ENCODE data around the gene NRAP. TPM values are rescaled to one million over a fixed set of nuclear protein-coding genes. Genes with fewer than 3 reads are reported as not detected.

The NRAP gene
- total RNA-seq, 1 experiment from 2014 or later: not detected

DNA sequence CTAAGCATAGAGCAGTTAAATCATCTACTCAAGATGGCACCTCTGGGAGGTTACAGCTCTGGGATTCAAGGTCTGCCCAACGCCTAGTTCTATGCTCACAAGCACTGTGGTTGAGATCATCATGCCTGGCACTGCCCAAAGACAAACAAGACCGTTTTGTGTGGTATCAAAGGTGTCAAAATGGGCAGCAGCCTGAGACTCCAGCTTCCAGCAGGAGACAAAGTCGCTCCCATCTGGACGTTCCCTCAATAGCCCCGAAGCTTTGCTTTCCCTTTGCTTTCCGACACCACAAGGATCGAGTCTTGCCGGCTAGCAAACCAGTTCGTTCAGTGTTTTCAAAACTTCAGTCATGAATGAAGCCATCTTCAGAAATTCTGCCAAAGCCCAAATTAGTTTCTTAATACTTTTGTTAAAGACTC lies 105.9 kb downstream of the NRAP start:
- ChIA-PET CTCF (no interaction called here), POLR2A (no interaction called here)
- H3K4me3 ChIP-seq (ENCODE audit: low read depth in 2 of 2, low read length in 2 of 2): no peak overlapping the region
- no peaks in the 10 kb centered on the region for H3K9me3 ChIP-seq (ENCODE audit: control insufficient read depth, insufficient read depth, low read depth, low read length)
- TF ChIP-seq TCF7L2 (IDR thresholded peaks at IDR 0.05; ENCODE audit: low read depth, low read length) (no peak), POLR2AphosphoS5 (IDR thresholded peaks at IDR 0.05; ENCODE audit: low read depth, low read length) (no peak), SIN3A (IDR thresholded peaks at IDR 0.05; ENCODE audit: borderline replicate concordance, insufficient read depth, low read depth, low read length) (no peak)
- TF ChIP-seq, protein P1, sequence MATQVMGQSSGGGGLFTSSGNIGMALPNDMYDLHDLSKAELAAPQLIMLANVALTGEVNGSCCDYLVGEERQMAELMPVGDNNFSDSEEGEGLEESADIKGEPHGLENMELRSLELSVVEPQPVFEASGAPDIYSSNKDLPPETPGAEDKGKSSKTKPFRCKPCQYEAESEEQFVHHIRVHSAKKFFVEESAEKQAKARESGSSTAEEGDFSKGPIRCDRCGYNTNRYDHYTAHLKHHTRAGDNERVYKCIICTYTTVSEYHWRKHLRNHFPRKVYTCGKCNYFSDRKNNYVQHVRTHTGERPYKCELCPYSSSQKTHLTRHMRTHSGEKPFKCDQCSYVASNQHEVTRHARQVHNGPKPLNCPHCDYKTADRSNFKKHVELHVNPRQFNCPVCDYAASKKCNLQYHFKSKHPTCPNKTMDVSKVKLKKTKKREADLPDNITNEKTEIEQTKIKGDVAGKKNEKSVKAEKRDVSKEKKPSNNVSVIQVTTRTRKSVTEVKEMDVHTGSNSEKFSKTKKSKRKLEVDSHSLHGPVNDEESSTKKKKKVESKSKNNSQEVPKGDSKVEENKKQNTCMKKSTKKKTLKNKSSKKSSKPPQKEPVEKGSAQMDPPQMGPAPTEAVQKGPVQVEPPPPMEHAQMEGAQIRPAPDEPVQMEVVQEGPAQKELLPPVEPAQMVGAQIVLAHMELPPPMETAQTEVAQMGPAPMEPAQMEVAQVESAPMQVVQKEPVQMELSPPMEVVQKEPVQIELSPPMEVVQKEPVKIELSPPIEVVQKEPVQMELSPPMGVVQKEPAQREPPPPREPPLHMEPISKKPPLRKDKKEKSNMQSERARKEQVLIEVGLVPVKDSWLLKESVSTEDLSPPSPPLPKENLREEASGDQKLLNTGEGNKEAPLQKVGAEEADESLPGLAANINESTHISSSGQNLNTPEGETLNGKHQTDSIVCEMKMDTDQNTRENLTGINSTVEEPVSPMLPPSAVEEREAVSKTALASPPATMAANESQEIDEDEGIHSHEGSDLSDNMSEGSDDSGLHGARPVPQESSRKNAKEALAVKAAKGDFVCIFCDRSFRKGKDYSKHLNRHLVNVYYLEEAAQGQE (IDR thresholded peaks at IDR 0.05; ENCODE audit: insufficient read depth in 1 of 2, low read depth in 2 of 2, low read length in 1 of 2): no peak
- TF ChIP-seq, protein P2, sequence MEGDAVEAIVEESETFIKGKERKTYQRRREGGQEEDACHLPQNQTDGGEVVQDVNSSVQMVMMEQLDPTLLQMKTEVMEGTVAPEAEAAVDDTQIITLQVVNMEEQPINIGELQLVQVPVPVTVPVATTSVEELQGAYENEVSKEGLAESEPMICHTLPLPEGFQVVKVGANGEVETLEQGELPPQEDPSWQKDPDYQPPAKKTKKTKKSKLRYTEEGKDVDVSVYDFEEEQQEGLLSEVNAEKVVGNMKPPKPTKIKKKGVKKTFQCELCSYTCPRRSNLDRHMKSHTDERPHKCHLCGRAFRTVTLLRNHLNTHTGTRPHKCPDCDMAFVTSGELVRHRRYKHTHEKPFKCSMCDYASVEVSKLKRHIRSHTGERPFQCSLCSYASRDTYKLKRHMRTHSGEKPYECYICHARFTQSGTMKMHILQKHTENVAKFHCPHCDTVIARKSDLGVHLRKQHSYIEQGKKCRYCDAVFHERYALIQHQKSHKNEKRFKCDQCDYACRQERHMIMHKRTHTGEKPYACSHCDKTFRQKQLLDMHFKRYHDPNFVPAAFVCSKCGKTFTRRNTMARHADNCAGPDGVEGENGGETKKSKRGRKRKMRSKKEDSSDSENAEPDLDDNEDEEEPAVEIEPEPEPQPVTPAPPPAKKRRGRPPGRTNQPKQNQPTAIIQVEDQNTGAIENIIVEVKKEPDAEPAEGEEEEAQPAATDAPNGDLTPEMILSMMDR (IDR thresholded peaks at IDR 0.05): no peak
- ATAC-seq (no peak), DNase-seq (ENCODE audit: low read depth, low spot score) (no peak)
- H3K27ac ChIP-seq (ENCODE audit: low read length): no peak overlapping the region
- no peaks in the 10 kb centered on the region for H3K36me3 ChIP-seq (ENCODE audit: control insufficient read depth, insufficient read depth, low read length)
- peaks cover 9% of the 10 kb centered on the region; the same call in 1 of the 2 replicates for H3K27me3 ChIP-seq (ENCODE audit: control insufficient read depth, insufficient read depth, low read length)
- intact Hi-C loops (cut with micrococcal nuclease; ENCODE audit: unreplicated experiment): no loop called here
- in situ Hi-C loops (cut with HindIII; ENCODE audit: low pct_unique_long_range_greater_than_20kb, low sequenced_read_pairs): no loop called here
- no TSS peak for BruUV-seq (replicated peaks)
- H3K4me1 ChIP-seq (ENCODE audit: control insufficient read depth, insufficient read depth, low read length): no peaks in the 10 kb centered on the region

DNA sequence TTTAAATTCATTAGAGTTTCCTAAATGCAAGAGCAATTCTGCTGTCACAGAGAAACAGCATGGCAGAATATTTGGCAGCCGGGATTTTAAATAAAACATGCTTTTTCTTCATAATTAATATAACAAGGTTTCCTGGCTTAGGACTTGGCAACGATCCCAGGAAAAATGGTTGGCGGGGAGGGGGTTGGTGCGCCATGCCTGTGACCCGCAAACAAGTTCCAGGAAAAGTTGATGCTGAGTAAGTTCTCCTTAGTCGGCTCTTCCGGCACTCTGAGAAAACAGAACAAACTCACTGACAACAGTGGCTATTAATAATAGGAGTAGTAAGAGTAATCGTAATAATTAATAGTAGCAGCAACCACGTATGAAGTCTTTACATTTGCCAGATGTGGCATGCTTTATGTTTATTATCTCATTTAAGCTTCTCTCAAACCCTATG lies 106.4 kb downstream of the NRAP start:
- no peaks in the 10 kb centered on the region for H3K36me3 ChIP-seq (ENCODE audit: control insufficient read depth, insufficient read depth, low read length)
- no peak for DNase-seq (ENCODE audit: low read depth, low spot score)
- no peak for ATAC-seq
- intact Hi-C loops (cut with micrococcal nuclease; ENCODE audit: unreplicated experiment) (no loop called here), in situ Hi-C loops (cut with HindIII; ENCODE audit: low pct_unique_long_range_greater_than_20kb, low sequenced_read_pairs) (no loop called here)
- no peak overlapping the region for H3K27ac ChIP-seq (ENCODE audit: low read length)
- H3K9me3 ChIP-seq (ENCODE audit: control insufficient read depth, insufficient read depth, low read depth, low read length): no peaks in the 10 kb centered on the region
- no peak overlapping the region for H3K4me3 ChIP-seq (ENCODE audit: low read depth in 2 of 2, low read length in 2 of 2)
- H3K27me3 ChIP-seq (ENCODE audit: control insufficient read depth, insufficient read depth, low read length): peaks cover 9% of the 10 kb centered on the region; the same call in 1 of the 2 replicates
- H3K4me1 ChIP-seq (ENCODE audit: control insufficient read depth, insufficient read depth, low read length): no peaks in the 10 kb centered on the region
- CTCF ChIA-PET: no interaction called here
- no TSS peak for BruUV-seq (replicated peaks)
- POLR2A ChIA-PET: no interaction called here
- TF ChIP-seq SIN3A (IDR thresholded peaks at IDR 0.05; ENCODE audit: borderline replicate concordance, insufficient read depth, low read depth, low read length): no peak
- TF ChIP-seq, protein P1 (IDR thresholded peaks at IDR 0.05; ENCODE audit: insufficient read depth in 1 of 2, low read depth in 2 of 2, low read length in 1 of 2): no peak
- TF ChIP-seq TCF7L2 (IDR thresholded peaks at IDR 0.05; ENCODE audit: low read depth, low read length): no peak
- TF ChIP-seq POLR2AphosphoS5 (IDR thresholded peaks at IDR 0.05; ENCODE audit: low read depth, low read length): no peak
- TF ChIP-seq, protein P2 (IDR thresholded peaks at IDR 0.05): no peak

Measured in Panc1 (cell line).